Stimulated activated CD8-positive, alpha-beta memory T cell treated with anti-CD3 and anti-CD28 coated beads, Interleukin-4, amount 100 ng/mL, for 24 hours (primary cell): ENCODE data around the gene CDH4.

ENCODE experiments used
- DNase-seq: peaks from one replicate; pipeline ENCODE4 v3.0.0-alpha.2; 2020; ENCODE audit warnings: low read depth

CDH4 gene

GRCh38 chr20:61671559-61671958 is 419.5 kb downstream of the CDH4 start:
- DNase-seq = no peak

GRCh38 chr20:61673152-61673847 is 421.2 kb downstream of the CDH4 start:
- no peak for DNase-seq

GRCh38 chr20:61674121-61674520 is 422.1 kb downstream of the CDH4 start:
- no peak for DNase-seq

GRCh38 chr20:61674688-61675087 is 422.6 kb downstream of the CDH4 start:
- DNase-seq = no peak

GRCh38 chr20:61677928-61678327 is 425.9 kb downstream of the CDH4 start:
- DNase-seq = no peak

GRCh38 chr20:61678437-61678836 is 426.4 kb downstream of the CDH4 start:
- DNase-seq = no peak

GRCh38 chr20:61679473-61679872 is 427.4 kb downstream of the CDH4 start:
- DNase-seq = no peak

GRCh38 chr20:61680096-61680495 is 428.0 kb downstream of the CDH4 start:
- no peak for DNase-seq

- DNase-seq = no peak
Measured at GRCh38 chr20:61682114-61682995, 430.3 kb downstream of the CDH4 start.

GRCh38 chr20:61682996-61683681 is 431.1 kb downstream of the CDH4 start:
- DNase-seq = no peak

GRCh38 chr20:61683721-61684120 is 431.7 kb downstream of the CDH4 start:
- DNase-seq = no peak

GRCh38 chr20:61684136-61684535 is 432.1 kb downstream of the CDH4 start:
- DNase-seq = no peak

- DNase-seq = no peak
Measured at GRCh38 chr20:61684583-61685235, 432.6 kb downstream of the CDH4 start.

GRCh38 chr20:61685462-61685861 is 433.4 kb downstream of the CDH4 start:
- no peak for DNase-seq

- no peak for DNase-seq
Measured at GRCh38 chr20:61686051-61686936, 434.2 kb downstream of the CDH4 start.

GRCh38 chr20:61688411-61688810 is 436.4 kb downstream of the CDH4 start:
- DNase-seq = no peak

GRCh38 chr20:61690150-61690549 is 438.1 kb downstream of the CDH4 start:
- DNase-seq = no peak

GRCh38 chr20:61690993-61691838 is 439.2 kb downstream of the CDH4 start:
- no peak for DNase-seq

- no peak for DNase-seq
Measured at GRCh38 chr20:61691978-61692377, 439.9 kb downstream of the CDH4 start.

- no peak for DNase-seq
Measured at GRCh38 chr20:61692479-61692878, 440.4 kb downstream of the CDH4 start.
